ENCODE measurements around the gene JAM3. TPM values are rescaled to one million over a fixed set of nuclear protein-coding genes. Genes with fewer than 3 reads are reported as not detected.

JAM3 gene
- total and polyA plus RNA-seq, 10 of the 15 experiments (the other 5 are each of a cell fraction or from before 2014, with no cell fraction given) = 0.04 to 1.1 (median 0.32) TPM; not detected in 1

DNA sequence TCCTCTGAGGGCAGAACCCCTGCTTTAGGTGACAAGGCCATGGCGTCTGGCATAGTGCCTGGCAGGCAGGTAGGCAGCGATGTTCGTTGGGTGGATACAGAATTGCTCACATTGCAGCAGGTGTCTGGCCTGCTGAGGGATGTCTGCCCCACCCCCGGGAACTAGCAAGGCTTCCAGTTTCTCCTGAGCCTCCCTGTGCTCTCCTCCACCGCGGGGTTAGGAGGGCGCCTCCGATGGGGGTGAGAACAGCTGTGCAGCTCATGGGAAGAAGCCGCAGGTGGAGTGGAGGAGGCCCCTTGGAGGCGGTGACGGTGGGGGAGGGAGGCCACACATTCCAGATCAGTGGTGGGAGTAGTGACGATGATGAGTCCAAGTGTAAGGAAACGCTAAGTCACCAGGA lies 48.3 kb upstream of the JAM3 start (continued):
- TF ChIP-seq, protein P1, sequence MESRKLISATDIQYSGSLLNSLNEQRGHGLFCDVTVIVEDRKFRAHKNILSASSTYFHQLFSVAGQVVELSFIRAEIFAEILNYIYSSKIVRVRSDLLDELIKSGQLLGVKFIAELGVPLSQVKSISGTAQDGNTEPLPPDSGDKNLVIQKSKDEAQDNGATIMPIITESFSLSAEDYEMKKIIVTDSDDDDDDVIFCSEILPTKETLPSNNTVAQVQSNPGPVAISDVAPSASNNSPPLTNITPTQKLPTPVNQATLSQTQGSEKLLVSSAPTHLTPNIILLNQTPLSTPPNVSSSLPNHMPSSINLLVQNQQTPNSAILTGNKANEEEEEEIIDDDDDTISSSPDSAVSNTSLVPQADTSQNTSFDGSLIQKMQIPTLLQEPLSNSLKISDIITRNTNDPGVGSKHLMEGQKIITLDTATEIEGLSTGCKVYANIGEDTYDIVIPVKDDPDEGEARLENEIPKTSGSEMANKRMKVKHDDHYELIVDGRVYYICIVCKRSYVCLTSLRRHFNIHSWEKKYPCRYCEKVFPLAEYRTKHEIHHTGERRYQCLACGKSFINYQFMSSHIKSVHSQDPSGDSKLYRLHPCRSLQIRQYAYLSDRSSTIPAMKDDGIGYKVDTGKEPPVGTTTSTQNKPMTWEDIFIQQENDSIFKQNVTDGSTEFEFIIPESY (IDR thresholded peaks at IDR 0.05) = no peak
- TF ChIP-seq TARDBP (IDR thresholded peaks at IDR 0.05; ENCODE audit: borderline replicate concordance) (no peak), EGR1 (IDR thresholded peaks at IDR 0.05; ENCODE audit: borderline replicate concordance in 1 of 2, low read depth in 2 of 2, low read length in 2 of 2) (no peak)

- no peak overlapping the region for H3K27ac ChIP-seq (ENCODE audit: control insufficient read depth, insufficient read depth)
- H3K4me2 ChIP-seq (ENCODE audit: control insufficient read depth, insufficient read depth) = no peak overlapping the region
- no peaks in the 10 kb centered on the region for H4K20me1 ChIP-seq (ENCODE audit: control insufficient read depth, insufficient read depth)
- ChIA-PET SMC1A (ENCODE audit: uncharacterized antibody, unreplicated experiment) (no interaction called here), POLR2A (no interaction called here), RAD21 (ENCODE audit: unreplicated experiment) (no interaction called here), CTCF (no interaction called here)
- no peak for FAIRE-seq
- no peaks in the 10 kb centered on the region for H3K79me2 ChIP-seq (ENCODE audit: control insufficient read depth, insufficient read depth, low read length)
- H3K27me3 ChIP-seq (replicated peaks in 1 of 2; ENCODE audit: control insufficient read depth in 2 of 2, insufficient read depth in 2 of 2, low read length in 1 of 2) = peaks cover 3 to 10% of the 10 kb centered on the region in 2 experiments; a peak in 2 of 4 replicates
- no peaks in the 10 kb centered on the region for H3K4me1 ChIP-seq (ENCODE audit: control insufficient read depth, insufficient read depth, low read length)
- DNase-seq (ENCODE audit: low read depth, low spot score) = no peak
- no TSS peak for BruUV-seq (replicated peaks)
- no peak overlapping the region for H3K4me3 ChIP-seq
- no peak overlapping the region for H3K9ac ChIP-seq (ENCODE audit: control insufficient read depth, insufficient read depth, low read length)
- in situ Hi-C loops (cut with MboI) = no loop called here
- no peak for ATAC-seq
- no peak overlapping the region for H2AFZ ChIP-seq (ENCODE audit: control insufficient read depth, low read depth, low read length)
- H3K36me3 ChIP-seq (ENCODE audit: control insufficient read depth in 2 of 2, insufficient read depth in 2 of 2, low read length in 1 of 2) = no peaks in the 10 kb centered on the region
- H3K9me3 ChIP-seq (replicated peaks; ENCODE audit: control insufficient read depth, insufficient read depth, low read length) = no peaks in the 10 kb centered on the region
- WGBS (ENCODE audit: insufficient coverage, insufficient replicate concordance, low lambda C conversion rate, missing lambda C conversion rate) = 34% methylated on average over 7 of the region's 7 CpGs
- intact Hi-C loops (cut with micrococcal nuclease; ENCODE audit: unreplicated experiment) = no loop called here
- TF ChIP-seq CREB1 (IDR thresholded peaks at IDR 0.05; ENCODE audit: low read depth) (no peak), NR2F1 (conservative IDR thresholded peaks at IDR 0.05) (no peak), ZNF687 (IDR thresholded peaks at IDR 0.05) (no peak), SIN3A (IDR thresholded peaks at IDR 0.05; ENCODE audit: low read depth, low read length) (no peak), ZNF592 (IDR thresholded peaks at IDR 0.05) (no peak), ZBTB11 (CRISPR knock-in tag; IDR thresholded peaks at IDR 0.05) (no peak)
Observed at GRCh38 chr11:134021326-134021725, 47.5 kb upstream of the JAM3 start.

Measured in GM12878 (cell line).